ENCODE data around the gene GNL3. TPM values are rescaled to one million over a fixed set of nuclear protein-coding genes. Genes with fewer than 3 reads are reported as not detected.
"Not testable (repeated sequence)": the region's sequence is repeated elsewhere in the genome, so short reads cannot be mapped to it uniquely, and the experiment has no call there.

GNL3 gene
- total RNA-seq, 2 experiments from 2014 or later = 167 to 172 TPM

DNA sequence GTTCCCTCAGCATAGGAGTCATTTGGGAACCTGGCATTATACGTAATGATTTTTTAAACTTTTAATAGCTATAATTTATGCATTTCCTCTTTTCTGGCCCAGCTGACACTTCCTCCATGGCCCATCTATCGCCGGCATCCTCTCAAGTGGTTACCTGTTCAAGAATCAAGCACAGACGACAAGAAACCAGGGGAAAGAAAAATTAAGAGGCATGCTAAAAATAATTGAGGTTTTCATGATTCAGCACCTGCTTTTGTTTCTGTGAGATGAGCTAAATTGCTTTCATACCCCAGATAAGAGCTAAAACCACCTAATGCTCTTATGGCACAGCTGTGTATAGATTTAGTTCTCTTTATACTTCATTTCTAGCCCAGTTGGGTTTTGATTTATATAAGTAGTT, 21.8 kb downstream of the GNL3 start:
- peaks cover 25% of the 10 kb centered on the region for H3K4me1 Mint-ChIP-seq (ENCODE audit: low read depth)
- H3K27me3 Mint-ChIP-seq = no peaks in the 10 kb centered on the region
- ChIA-PET POLR2A (no interaction called here), CTCF (interaction anchor here (0.7 to 0.9 kb wide), 2 partner anchors 16 to 101 kb away, joined by 3 read pairs; no protein-coding TSS in a partner anchor)
- peaks cover 12% of the 10 kb centered on the region for H3K36me3 Mint-ChIP-seq
- no peaks in the 10 kb centered on the region for H3K9me3 Mint-ChIP-seq
- peak overlapping the region; percentile 96 for H3K4me3 Mint-ChIP-seq
- no peak for DNase-seq
- peak overlapping the region; percentile 67 for H3K27ac Mint-ChIP-seq
- intact Hi-C loops (cut with micrococcal nuclease) = loop anchor here (5.0 kb wide), 2 partner anchors 65 to 250 kb away; partner anchors contain the start of genes NEK4 and NISCH

DNA sequence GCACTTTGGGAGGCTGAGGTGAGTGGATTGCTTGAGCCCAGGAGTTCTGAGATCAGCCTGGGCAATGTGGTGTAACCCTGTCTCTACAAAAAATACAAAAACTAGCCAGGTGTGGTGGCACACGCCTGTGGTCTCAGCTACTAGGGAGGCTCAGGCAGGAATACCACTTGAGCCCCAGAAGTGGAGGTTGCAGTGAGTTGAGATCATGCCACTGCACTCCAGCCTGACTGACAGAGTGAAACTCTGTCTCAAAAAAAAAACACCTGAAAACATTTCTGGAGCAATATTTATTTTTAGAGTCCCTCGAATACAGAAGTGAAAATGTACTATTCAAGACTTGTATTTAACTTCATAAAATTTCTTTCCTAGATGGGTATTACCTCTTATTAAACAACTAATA, 24.7 kb downstream of the GNL3 start:
- Mint-ChIP-seq H3K9me3 (no peaks in the 10 kb centered on the region), H3K27ac (no peak overlapping the region)
- no peak for DNase-seq

DNA sequence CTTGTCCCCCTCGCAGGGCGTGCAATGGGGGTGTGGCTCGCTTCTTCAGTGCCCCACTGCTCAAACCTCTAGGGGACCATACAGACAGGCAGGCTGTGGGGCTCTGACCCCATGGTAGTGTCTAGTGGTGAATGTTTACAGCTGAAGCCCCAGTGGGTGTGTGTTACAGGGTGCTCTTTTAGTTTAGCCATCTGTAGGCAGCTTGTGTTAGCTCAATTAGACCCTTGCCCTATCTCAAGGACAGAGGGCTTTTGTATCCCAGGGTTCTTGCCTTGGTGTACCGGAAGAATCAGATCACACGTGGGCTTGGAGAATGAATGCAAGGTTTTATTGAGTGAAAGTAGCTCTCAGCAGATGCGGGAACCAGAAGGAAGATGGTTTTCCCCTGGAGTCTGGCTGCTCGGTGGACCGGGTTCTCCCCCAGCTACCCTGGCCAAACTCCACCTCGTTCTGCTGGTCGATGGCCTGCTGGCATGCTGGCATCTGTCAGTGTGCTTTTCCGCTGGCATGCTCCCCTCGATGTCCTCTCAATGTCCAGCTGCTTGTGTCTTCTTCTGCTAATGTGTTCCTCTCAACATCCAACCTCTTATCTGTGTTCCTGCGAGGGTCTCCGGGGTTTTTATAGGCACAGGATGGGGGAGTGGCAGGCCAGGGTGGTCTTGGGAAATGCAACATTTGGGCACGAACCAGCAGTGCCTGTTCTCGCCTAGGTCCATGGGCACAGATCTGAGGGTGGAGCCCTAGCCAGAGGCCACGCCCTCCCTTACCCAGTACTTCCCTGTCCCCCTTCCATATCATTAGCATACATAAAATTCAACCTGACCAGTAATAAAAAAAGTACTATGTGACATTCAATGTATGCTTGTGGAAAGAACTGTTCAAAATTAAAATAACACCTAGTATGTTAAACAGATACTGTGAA, 26.7 kb downstream of the GNL3 start:
- H3K27ac Mint-ChIP-seq = no peak overlapping the region
- no peaks in the 10 kb centered on the region for H3K27me3 Mint-ChIP-seq
- no peak for DNase-seq
- intact Hi-C loops (cut with micrococcal nuclease) = no loop called here
- no peak overlapping the region for H3K4me3 Mint-ChIP-seq
- H3K9me3 Mint-ChIP-seq = no peaks in the 10 kb centered on the region
- H3K4me1 Mint-ChIP-seq (ENCODE audit: low read depth) = peaks cover 7% of the 10 kb centered on the region
- peaks cover 7% of the 10 kb centered on the region for H3K36me3 Mint-ChIP-seq
- CTCF ChIA-PET = no interaction called here
- POLR2A ChIA-PET = no interaction called here

More for the DNA sequence above, 24.7 kb downstream of the GNL3 start:
- Mint-ChIP-seq H3K36me3 (peaks cover 7% of the 10 kb centered on the region), H3K27me3 (no peaks in the 10 kb centered on the region), H3K4me1 (ENCODE audit: low read depth) (peaks cover 11% of the 10 kb centered on the region), H3K4me3 (no peak overlapping the region)
- CTCF ChIA-PET = no interaction called here
- intact Hi-C loops (cut with micrococcal nuclease) = no loop called here
- POLR2A ChIA-PET = no interaction called here

DNA sequence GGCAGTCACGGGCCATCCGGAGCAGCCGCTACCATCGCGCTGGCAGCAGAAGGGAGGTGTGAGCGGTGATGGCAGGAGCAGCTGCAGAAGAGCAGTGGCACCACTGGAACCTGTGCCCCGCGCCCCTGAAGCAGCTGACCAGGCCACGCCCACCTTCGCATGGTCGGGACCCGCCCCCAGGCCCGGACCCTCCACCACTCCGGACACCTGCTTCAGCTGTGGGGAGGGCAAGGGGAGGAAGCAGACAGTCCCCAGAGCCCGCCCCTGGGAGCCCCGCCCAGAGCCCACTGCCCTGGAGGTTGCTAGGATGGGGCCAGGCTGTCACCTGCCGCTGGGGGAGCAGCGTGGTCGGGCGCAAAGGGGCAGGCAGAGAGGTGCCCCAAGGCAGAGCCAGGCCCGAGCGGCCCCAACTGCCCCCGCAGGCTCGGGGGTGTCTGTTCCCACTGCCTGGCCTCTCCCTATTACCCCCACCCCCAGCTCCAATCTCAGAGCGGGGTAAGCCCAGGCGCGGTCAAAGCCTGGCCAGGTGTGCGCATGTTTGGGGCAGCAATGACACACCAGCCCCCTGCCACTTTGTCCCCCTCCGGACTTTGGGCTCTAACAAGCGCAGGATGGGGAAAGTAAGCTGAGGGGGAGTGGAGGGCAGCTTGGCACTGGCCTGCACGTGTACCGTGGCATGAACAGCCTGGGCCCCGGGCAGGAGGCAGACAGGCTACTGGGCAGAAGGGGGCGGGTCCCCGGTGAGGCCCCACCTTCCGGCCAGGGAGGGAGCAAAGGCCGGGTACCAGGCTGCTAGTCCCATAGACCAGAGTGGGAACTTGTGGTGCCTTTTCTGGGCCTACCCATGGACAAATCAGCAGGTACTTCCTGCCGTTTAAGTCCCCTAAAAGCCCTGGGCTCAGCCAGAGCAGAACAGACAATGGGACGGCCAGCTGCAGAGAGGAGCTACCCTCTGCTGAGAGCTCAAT, 28.8 kb downstream of the GNL3 start:
- POLR2A ChIA-PET = no interaction called here
- Mint-ChIP-seq H3K4me3 (no peak overlapping the region), H3K36me3 (peaks cover 9% of the 10 kb centered on the region), H3K27ac (no peak overlapping the region), H3K27me3 (no peaks in the 10 kb centered on the region), H3K9me3 (peaks cover under 1% of the 10 kb centered on the region), H3K4me1 (ENCODE audit: low read depth) (no peaks in the 10 kb centered on the region)
- DNase-seq = no peak
- intact Hi-C loops (cut with micrococcal nuclease) = no loop called here
- CTCF ChIA-PET = no interaction called here

DNA sequence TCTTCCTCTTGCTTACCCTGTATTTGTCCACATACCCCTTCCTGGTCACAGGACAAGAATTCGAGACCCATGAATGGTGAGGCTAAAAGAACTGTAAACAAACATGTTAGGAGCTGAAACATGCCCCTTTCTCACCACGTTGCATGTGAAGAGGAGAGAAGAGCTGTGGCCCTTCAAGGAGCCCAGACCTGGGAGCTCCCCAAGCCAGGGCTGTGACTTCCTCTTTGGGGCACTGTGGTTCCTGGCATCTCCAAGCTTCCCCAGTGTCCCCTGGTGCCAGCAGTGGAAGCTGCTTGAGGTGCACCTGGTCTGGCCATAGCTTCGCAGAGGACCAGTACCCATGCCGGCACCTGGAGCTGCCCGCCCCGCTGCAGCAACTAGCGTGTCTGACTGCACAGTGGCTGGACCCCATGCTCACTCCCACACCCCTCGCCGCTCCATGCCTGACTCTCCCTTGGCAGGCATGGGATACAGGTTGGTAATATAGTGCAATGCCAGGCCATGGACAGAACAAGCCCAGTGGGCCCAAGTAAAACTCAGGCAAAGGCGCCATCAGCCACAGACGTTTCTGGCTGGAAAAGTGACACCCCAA, 30.0 kb downstream of the GNL3 start:
- no peak for DNase-seq
- H3K27ac Mint-ChIP-seq = no peak overlapping the region
- POLR2A ChIA-PET = interaction anchor here (0.9 kb wide), 1 partner anchor 9 kb away, joined by 3 read pairs; the partner anchor contains the start of gene SPCS1
- intact Hi-C loops (cut with micrococcal nuclease) = no loop called here
- H3K36me3 Mint-ChIP-seq = peaks cover 16% of the 10 kb centered on the region
- peaks cover 5% of the 10 kb centered on the region for H3K9me3 Mint-ChIP-seq
- H3K4me1 Mint-ChIP-seq (ENCODE audit: low read depth) = peaks cover 8% of the 10 kb centered on the region
- no peak overlapping the region for H3K4me3 Mint-ChIP-seq
- CTCF ChIA-PET = no interaction called here
- H3K27me3 Mint-ChIP-seq = no peaks in the 10 kb centered on the region

DNA sequence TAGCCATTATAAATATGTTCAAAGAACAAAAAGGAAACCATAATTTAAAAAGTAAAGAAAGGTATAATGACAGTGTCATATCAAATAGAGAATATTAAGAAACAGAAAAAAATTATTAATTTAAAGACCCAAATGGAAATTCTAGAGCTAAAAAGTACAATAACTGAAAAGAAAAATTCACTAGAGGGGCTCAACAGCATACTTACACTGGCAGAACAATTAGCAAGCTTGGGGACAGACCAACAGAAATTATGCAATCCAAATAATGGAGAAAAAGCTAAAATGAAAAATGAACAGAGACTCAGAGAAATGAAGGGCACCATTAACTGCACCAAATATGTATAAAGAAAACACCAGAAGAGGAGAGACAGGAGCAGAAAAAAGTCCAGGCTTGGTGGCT, 33.8 kb downstream of the GNL3 start:
- Mint-ChIP-seq H3K9me3 (peaks cover 5% of the 10 kb centered on the region), H3K36me3 (peaks cover 16% of the 10 kb centered on the region), H3K4me1 (ENCODE audit: low read depth) (peaks cover 20% of the 10 kb centered on the region), H3K27ac (no peak overlapping the region), H3K4me3 (no peak overlapping the region), H3K27me3 (no peaks in the 10 kb centered on the region)
- POLR2A ChIA-PET = interaction anchor here (0.6 kb wide), 1 partner anchor 454 kb away, joined by 3 read pairs; no protein-coding TSS in a partner anchor
- CTCF ChIA-PET = interaction anchor here (1.0 kb wide), 1 partner anchor 131 kb away, joined by 3 read pairs; no protein-coding TSS in a partner anchor
- DNase-seq = no peak
- intact Hi-C loops (cut with micrococcal nuclease) = no loop called here

DNA sequence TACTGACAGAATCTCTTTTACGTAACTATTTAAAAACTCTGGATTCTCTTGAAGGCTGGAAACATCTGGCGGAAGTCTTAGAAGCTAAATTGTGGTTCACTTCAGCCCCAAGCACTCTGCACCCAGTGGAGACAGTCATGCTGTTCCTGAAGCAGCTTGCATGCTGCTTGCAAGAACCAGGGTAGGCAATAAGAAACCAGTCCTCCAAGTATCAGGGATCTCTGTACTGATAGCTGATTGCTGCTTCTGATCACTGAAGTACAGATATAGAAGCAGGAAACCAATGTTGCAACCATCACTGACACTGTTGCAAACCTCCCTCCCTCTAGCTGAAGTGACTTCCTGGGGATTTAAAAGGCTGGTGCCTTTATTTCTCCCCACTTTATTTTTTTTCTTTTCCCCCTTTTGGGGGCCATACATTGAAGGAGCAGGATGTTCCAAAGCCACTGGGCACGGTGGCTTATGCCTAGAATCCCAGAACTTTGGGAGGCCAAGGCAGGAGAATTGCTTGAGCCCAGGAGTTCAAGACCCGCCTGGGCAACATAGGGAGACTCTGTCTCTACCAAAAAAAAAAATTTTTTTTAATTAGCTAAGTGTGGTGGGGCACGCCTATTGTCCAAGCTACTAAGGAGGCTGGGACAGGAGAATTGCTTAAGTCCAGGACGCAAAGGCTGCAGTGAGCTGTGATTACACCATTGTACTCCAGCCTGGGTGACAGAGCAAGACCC, 35.3 kb downstream of the GNL3 start:
- H3K4me3 Mint-ChIP-seq = no peak overlapping the region
- H3K4me1 Mint-ChIP-seq (ENCODE audit: low read depth) = peaks cover 20% of the 10 kb centered on the region
- peak overlapping the region; percentile 71 for H3K27ac Mint-ChIP-seq
- intact Hi-C loops (cut with micrococcal nuclease) = no loop called here
- POLR2A ChIA-PET = no interaction called here
- no peaks in the 10 kb centered on the region for H3K27me3 Mint-ChIP-seq
- DNase-seq = no peak
- H3K36me3 Mint-ChIP-seq = peaks cover 16% of the 10 kb centered on the region
- H3K9me3 Mint-ChIP-seq = peaks cover 5% of the 10 kb centered on the region
- CTCF ChIA-PET = no interaction called here

DNA sequence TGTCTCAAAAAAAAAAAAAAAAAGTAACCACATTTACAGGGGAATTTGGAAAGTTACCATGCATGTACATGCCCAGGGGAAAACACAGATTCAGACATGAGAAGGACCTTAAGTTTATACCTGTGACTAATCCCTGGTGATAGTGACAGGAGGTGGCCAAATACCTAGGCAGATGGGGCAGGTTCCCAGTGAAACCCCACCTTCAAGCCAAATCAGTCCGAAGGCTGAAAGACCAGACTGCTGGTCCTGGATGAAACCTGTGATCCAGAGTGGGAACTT, 35.8 kb downstream of the GNL3 start:
- DNase-seq = no peak
- Mint-ChIP-seq H3K36me3 (peaks cover 16% of the 10 kb centered on the region), H3K27ac (no peak overlapping the region), H3K9me3 (peaks cover 5% of the 10 kb centered on the region), H3K4me1 (ENCODE audit: low read depth) (peaks cover 20% of the 10 kb centered on the region), H3K27me3 (no peaks in the 10 kb centered on the region), H3K4me3 (no peak overlapping the region)
- intact Hi-C loops (cut with micrococcal nuclease) = no loop called here
- CTCF ChIA-PET = no interaction called here
- POLR2A ChIA-PET = no interaction called here

DNA sequence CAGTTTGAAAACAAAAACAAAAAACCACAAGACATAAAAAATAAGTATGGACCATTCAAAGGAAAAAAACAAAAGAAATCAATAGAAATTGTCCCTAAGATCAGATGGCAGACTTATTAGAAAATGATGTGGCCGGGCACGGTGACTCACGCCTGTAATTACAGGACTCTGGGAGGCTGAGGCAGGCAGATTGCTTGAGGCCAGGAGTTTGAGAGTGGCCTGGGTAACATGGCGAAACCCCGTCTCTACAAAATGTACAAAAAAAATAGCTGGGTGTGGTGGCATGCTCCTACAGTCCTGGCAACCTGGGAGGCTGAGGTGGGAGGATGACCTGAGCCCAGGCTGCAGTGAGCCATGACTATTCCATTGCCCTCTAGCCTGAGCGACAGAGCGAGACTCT, 36.7 kb downstream of the GNL3 start:
- Mint-ChIP-seq H3K4me1 (ENCODE audit: low read depth) (peaks cover 20% of the 10 kb centered on the region), H3K4me3 (no peak overlapping the region), H3K27me3 (no peaks in the 10 kb centered on the region), H3K36me3 (peaks cover 16% of the 10 kb centered on the region), H3K27ac (no peak overlapping the region), H3K9me3 (peaks cover 5% of the 10 kb centered on the region)
- ChIA-PET POLR2A (no interaction called here), CTCF (no interaction called here)
- intact Hi-C loops (cut with micrococcal nuclease) = no loop called here
- DNase-seq = no peak

DNA sequence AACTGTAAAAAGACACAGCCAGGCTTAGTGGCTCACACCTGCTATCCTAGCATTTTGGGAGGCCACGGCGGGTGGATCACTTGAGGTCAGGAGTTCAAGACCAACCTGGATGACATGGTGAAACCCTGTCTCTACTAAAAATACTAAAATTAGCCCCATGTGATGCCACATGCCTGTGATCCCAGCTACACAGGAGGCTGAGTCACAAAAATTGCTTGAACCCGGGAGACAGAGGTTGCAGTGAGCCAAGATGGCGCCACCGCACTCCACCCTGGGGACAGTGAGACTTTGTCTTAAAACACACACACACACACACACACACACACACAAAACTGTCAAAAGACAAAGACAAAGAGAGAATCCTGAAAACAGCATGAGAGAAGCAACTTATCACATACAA, 38.1 kb downstream of the GNL3 start:
- Mint-ChIP-seq H3K4me3 (no peak overlapping the region), H3K36me3 (peaks cover 18% of the 10 kb centered on the region), H3K27ac (no peak overlapping the region), H3K9me3 (peaks cover 11% of the 10 kb centered on the region), H3K4me1 (ENCODE audit: low read depth) (peaks cover 20% of the 10 kb centered on the region), H3K27me3 (no peaks in the 10 kb centered on the region)
- CTCF ChIA-PET = no interaction called here
- POLR2A ChIA-PET = no interaction called here
- intact Hi-C loops (cut with micrococcal nuclease) = no loop called here
- no peak for DNase-seq

DNA sequence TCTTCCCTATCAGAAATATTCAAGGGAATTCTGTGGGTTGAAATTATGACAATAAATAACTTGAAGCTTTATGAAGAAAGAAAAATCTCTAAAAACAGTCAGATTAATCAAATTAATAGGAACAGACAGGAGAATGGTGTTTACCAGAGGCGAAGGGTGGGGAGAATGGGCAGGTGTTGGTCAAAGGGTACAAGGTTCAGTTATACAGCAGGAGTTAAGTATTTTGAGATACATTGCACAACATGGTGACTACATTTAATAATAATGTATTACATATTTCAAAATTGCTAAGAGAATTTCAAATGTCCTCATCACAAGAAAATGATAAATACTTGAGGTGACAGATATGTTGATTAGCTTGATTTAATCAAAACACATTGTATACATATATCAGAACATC, 38.7 kb downstream of the GNL3 start:
- Mint-ChIP-seq H3K9me3 (peaks cover 14% of the 10 kb centered on the region), H3K36me3 (peaks cover 17% of the 10 kb centered on the region), H3K27me3 (no peaks in the 10 kb centered on the region), H3K27ac (no peak overlapping the region), H3K4me1 (ENCODE audit: low read depth) (peaks cover 20% of the 10 kb centered on the region), H3K4me3 (no peak overlapping the region)
- ChIA-PET CTCF (no interaction called here), POLR2A (no interaction called here)
- DNase-seq = no peak
- intact Hi-C loops (cut with micrococcal nuclease) = no loop called here

DNA sequence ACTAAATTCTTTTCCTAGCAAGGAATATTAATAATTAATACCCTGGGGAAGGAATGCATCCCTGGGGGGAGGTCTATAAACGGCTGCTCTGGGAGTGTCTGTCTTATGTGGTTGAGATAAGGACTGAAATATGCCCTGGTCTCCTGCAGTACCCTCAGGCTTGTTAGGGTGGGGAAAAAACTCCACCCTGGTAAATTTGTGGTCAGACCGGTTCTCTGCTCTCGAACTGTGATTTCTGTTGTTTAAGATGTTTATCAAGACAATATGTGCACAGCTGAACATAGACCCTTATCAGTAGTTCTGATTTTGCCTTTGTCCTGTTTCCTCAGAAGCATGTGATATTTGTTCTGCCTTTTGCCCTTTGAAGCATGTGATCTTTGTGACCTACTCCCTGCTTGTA, 42.9 kb downstream of the GNL3 start:
- intact Hi-C loops (cut with micrococcal nuclease); DNase-seq; H3K4me3 Mint-ChIP-seq; POLR2A ChIA-PET; H3K27ac Mint-ChIP-seq; H3K4me1 Mint-ChIP-seq (ENCODE audit: low read depth); H3K27me3 Mint-ChIP-seq; CTCF ChIA-PET: not testable (repeated sequence)
- H3K9me3 Mint-ChIP-seq = peaks cover 29% of the 10 kb centered on the region
- H3K36me3 Mint-ChIP-seq = peaks cover 47% of the 10 kb centered on the region

All from activated CD4-positive, alpha-beta memory T cell treated with anti-CD3 and anti-CD28 coated beads for 36 hours (primary cell).